Astrocyte (in vitro differentiated cells and primary cell): ENCODE results near the gene CD2. TPM values are rescaled to one million over a fixed set of nuclear protein-coding genes. Genes with fewer than 3 reads are reported as not detected.

Experiments used
- DNase-seq: peaks from one replicate; pipeline ENCODE4 v3.0.0-alpha.2; 2010; ENCODE audit warnings: low read depth
- FAIRE-seq: peaks from 2 replicates; lab custom pipeline; 2011; peaks lifted over from hg19 to GRCh38; lab: Jason Lieb, UNC
- H2AFZ ChIP-seq: 2 replicates; pipeline ENCODE4 v1.6.0; 2012; ENCODE audit warnings: low read depth, low read length, inconsistent platforms
- H3K27ac ChIP-seq: 2 replicates; pipeline ENCODE4 v1.5.1; 2011; ENCODE audit warnings: low read depth, low read length, inconsistent platforms
- H3K27me3 ChIP-seq: 2 replicates; pipeline ENCODE4 v1.6.0; 2011; ENCODE audit warnings: low read length, inconsistent platforms; ENCODE audit not compliant: insufficient read depth
- H3K36me3 ChIP-seq: 2 replicates; pipeline ENCODE4 v1.5.1; 2011; ENCODE audit warnings: low read length, inconsistent platforms; ENCODE audit not compliant: insufficient read depth
- H3K4me1 ChIP-seq: 2 replicates; pipeline ENCODE4 v1.5.1; 2011; ENCODE audit warnings: low read length, inconsistent platforms; ENCODE audit not compliant: insufficient read depth
- H3K4me2 ChIP-seq: 2 replicates; pipeline ENCODE4 v1.6.0; 2012; ENCODE audit warnings: low read length, inconsistent platforms
- H3K4me3 ChIP-seq: 2 replicates; pipeline ENCODE4 v1.5.1; 2011; ENCODE audit warnings: low read depth, mild to moderate bottlenecking, low read length, inconsistent platforms; ENCODE audit not compliant: insufficient read depth
- H3K79me2 ChIP-seq: 2 replicates; pipeline ENCODE4 v1.6.0; 2012; ENCODE audit warnings: mild to moderate bottlenecking, low read length, inconsistent platforms; ENCODE audit not compliant: insufficient read depth
- H3K9ac ChIP-seq: 2 replicates; pipeline ENCODE4 v1.6.0; 2012; ENCODE audit warnings: mild to moderate bottlenecking, low read length, inconsistent platforms
- H3K9me3 ChIP-seq: 2 replicates; pipeline ENCODE4 v1.5.1; 2012; ENCODE audit warnings: low read depth, mild to moderate bottlenecking, low read length, inconsistent platforms; ENCODE audit not compliant: insufficient read depth
- H4K20me1 ChIP-seq: 2 replicates; pipeline ENCODE4 v1.6.0; 2012; ENCODE audit warnings: low read length, inconsistent platforms; ENCODE audit not compliant: insufficient read depth
- H3K27ac Mint-ChIP-seq: one replicate; pipeline ENCODE4 v1.8.0; 2021; ENCODE audit warnings: mild to moderate bottlenecking, mixed read lengths; ENCODE audit not compliant: unreplicated experiment
- H3K27me3 Mint-ChIP-seq: one replicate; pipeline ENCODE4 v1.8.0; 2021; ENCODE audit warnings: low read depth, mixed read lengths; ENCODE audit not compliant: unreplicated experiment
- H3K36me3 Mint-ChIP-seq: one replicate; pipeline ENCODE4 v1.8.0; 2021; ENCODE audit warnings: low read depth, mixed read lengths; ENCODE audit not compliant: unreplicated experiment
- H3K4me1 Mint-ChIP-seq: one replicate; pipeline ENCODE4 v1.8.0; 2021; ENCODE audit warnings: low read depth, mixed read lengths; ENCODE audit not compliant: unreplicated experiment
- H3K4me3 Mint-ChIP-seq: one replicate; pipeline ENCODE4 v1.8.0; 2021; ENCODE audit warnings: mild to moderate bottlenecking, moderate library complexity, mixed read lengths; ENCODE audit not compliant: unreplicated experiment
- H3K9me3 Mint-ChIP-seq: one replicate; pipeline ENCODE4 v1.8.0; 2021; ENCODE audit warnings: mild to moderate bottlenecking, mixed read lengths; ENCODE audit not compliant: unreplicated experiment
- CTCF ChIP-seq: IDR thresholded peaks from 2 replicates; pipeline ENCODE4 v1.5.1; 2011; ENCODE audit warnings: low read depth, mild to moderate bottlenecking, inconsistent platforms, low read length, moderate library complexity; ENCODE audit not compliant: insufficient read depth
- EZH2 ChIP-seq: IDR thresholded peaks from 2 replicates; pipeline ENCODE4 v1.6.1; 2012; ENCODE audit warnings: mild to moderate bottlenecking, low read length, inconsistent platforms; ENCODE audit not compliant: insufficient read depth
- total RNA-seq: library from RNA; stranded (reverse); gene quantifications from 2 replicates; pipeline ENCODE4 v1.2.1, GENCODE V29; 2021

CD2 gene
- total RNA-seq, 1 donor from 2014 or later = 0.14 TPM

- Histone ChIP-seq H2AFZ (no peak overlapping the region), H3K4me1 (peaks cover 3% of the 10 kb centered on the region), H3K9ac (no peak overlapping the region), H3K4me2 (no peak overlapping the region), H3K4me3 (no peak overlapping the region), H3K27ac (no peak overlapping the region), H3K36me3 (no peaks in the 10 kb centered on the region), H3K27me3 (no peaks in the 10 kb centered on the region), H3K79me2 (no peaks in the 10 kb centered on the region), H4K20me1 (no peaks in the 10 kb centered on the region), H3K9me3 (no peaks in the 10 kb centered on the region)
- Mint-ChIP-seq H3K4me3 (no peak overlapping the region), H3K27me3 (no peaks in the 10 kb centered on the region), H3K4me1 (peaks cover 8% of the 10 kb centered on the region), H3K36me3 (peaks cover 2% of the 10 kb centered on the region), H3K27ac (no peak overlapping the region), H3K9me3 (no peaks in the 10 kb centered on the region)
- TF ChIP-seq CTCF = no peak
- TF ChIP-seq EZH2 = no peak
- FAIRE-seq (no peak), DNase-seq (no peak)
Measured at GRCh38 chr1:116769994-116770393, 15.8 kb downstream of the CD2 start.

- Histone ChIP-seq H3K27ac (no peak overlapping the region), H3K9ac (no peak overlapping the region), H3K4me3 (no peak overlapping the region), H3K79me2 (no peaks in the 10 kb centered on the region), H2AFZ (no peak overlapping the region), H3K27me3 (no peaks in the 10 kb centered on the region), H3K9me3 (no peaks in the 10 kb centered on the region), H3K36me3 (no peaks in the 10 kb centered on the region), H3K4me2 (no peak overlapping the region), H4K20me1 (no peaks in the 10 kb centered on the region), H3K4me1 (peaks cover 3% of the 10 kb centered on the region)
- DNase-seq = no peak
- H3K27me3 Mint-ChIP-seq = no peaks in the 10 kb centered on the region
- no peak overlapping the region for H3K27ac Mint-ChIP-seq
- TF ChIP-seq EZH2 = no peak
- no peak for TF ChIP-seq CTCF
- peaks cover 8% of the 10 kb centered on the region for H3K4me1 Mint-ChIP-seq
- H3K4me3 Mint-ChIP-seq = no peak overlapping the region
- no peak for FAIRE-seq
- H3K9me3 Mint-ChIP-seq = no peaks in the 10 kb centered on the region
- H3K36me3 Mint-ChIP-seq = peaks cover 2% of the 10 kb centered on the region
Measured at GRCh38 chr1:116770625-116771024, 16.4 kb downstream of the CD2 start.

- Histone ChIP-seq H4K20me1 (no peaks in the 10 kb centered on the region), H3K9me3 (no peaks in the 10 kb centered on the region), H3K4me1 (peaks cover 3% of the 10 kb centered on the region), H3K4me3 (no peak overlapping the region), H3K27ac (no peak overlapping the region), H3K27me3 (no peaks in the 10 kb centered on the region), H3K4me2 (no peak overlapping the region), H3K9ac (no peak overlapping the region), H2AFZ (no peak overlapping the region), H3K79me2 (no peaks in the 10 kb centered on the region), H3K36me3 (no peaks in the 10 kb centered on the region)
- no peak overlapping the region for H3K27ac Mint-ChIP-seq
- no peak for DNase-seq
- H3K4me1 Mint-ChIP-seq = peaks cover 8% of the 10 kb centered on the region
- no peaks in the 10 kb centered on the region for H3K9me3 Mint-ChIP-seq
- no peaks in the 10 kb centered on the region for H3K36me3 Mint-ChIP-seq
- no peak for FAIRE-seq
- H3K27me3 Mint-ChIP-seq = no peaks in the 10 kb centered on the region
- H3K4me3 Mint-ChIP-seq = no peak overlapping the region
- TF ChIP-seq CTCF = no peak
- TF ChIP-seq EZH2 = no peak
Measured at GRCh38 chr1:116771997-116772647, 17.9 kb downstream of the CD2 start.
